AG09319 (cell line): ENCODE results near the gene COA6.

Source experiments
- DNase-seq: peaks from one replicate; pipeline ENCODE4 v3.0.0-alpha.2; 2010; ENCODE audit warnings: low read depth; ENCODE audit errors: extremely low read depth
- CTCF ChIP-seq: IDR thresholded peaks from 2 replicates; pipeline ENCODE4 v1.5.1; 2011; ENCODE audit warnings: low read depth, mild to moderate bottlenecking, inconsistent platforms, low read length, moderate library complexity

The COA6 gene

GRCh38 chr1:234409328-234409727 is 36.1 kb downstream of the COA6 start:
- DNase-seq = no peak
- TF ChIP-seq CTCF = no peak

DNA sequence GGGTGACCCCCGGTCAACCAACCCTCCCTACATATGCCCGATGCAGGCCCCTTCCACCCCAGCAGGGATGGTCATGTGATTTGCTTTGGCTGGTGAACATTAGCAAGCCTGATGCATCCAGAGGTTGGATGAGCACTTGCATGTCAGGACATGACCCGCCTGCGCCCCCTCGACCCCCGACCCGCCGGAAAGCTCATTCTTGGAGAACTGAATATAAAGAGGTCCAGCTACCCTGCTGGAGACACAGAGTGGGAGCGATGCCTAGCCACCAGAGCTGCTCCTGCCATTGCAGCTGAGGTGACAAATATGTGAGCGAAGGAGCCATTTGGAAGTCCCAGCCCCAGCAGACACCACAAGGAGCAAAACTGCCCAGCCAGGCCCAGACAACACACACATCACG is 39.6 kb downstream of the COA6 start:
- TF ChIP-seq CTCF = no peak
- DNase-seq = no peak

- no peak for DNase-seq
Observed at GRCh38 chr1:234413485-234413884, 40.2 kb downstream of the COA6 start.

GRCh38 chr1:234413990-234414389 is 40.7 kb downstream of the COA6 start:
- DNase-seq = no peak
- TF ChIP-seq CTCF = no peak

More at GRCh38 chr1:234413485-234413884, 40.2 kb downstream of the COA6 start:
- no peak for TF ChIP-seq CTCF

DNA sequence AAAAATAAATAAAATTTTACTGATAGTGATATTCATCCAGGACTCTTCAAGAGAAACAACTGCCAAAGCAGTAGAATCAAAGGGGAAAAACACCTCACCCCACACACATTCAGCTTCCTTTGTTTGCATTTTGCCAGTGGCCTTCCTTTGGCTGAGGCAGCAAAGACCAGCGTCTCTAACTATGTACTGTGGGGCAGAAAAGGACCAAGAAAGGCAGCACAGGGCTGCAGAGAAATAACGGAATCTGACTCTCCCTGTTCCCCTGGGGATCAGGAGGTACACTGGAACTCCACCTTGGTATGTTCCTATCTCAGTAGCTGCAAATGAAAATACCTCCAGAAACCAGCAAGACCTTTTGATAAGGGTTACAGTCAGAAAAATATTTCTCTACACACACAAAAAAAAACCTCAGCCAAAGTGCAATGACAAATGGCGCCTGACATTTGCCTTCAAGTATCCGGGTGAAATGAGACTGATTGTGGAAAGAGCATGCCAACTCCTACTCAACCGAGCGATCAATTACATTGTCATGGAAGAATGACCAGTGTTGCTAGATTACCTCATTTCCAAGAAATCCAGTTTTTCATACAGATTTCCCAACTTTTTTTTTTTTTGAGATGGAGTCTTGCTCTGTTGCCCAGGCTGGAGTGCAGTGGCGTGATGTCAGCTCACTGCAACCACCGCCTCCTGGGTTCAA is 54.8 kb downstream of the COA6 start:
- DNase-seq = no peak

DNA sequence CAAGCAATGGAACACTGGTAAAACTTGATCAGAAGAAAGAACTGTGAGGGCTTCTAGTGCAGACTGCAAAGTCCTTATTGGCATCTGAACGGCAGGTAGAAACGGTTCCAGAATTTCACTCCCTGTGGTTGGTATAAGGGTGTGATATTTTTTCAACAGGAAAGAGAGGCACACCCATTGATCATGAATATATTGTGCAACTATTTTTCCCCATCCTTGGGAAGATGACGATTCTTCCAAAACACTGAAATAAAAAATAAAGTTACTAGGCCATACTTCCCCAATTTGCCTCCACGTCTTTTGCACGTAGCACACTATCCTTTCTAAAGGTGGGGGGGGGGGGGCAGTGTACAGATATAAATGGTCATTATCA is 56.2 kb downstream of the COA6 start:
- DNase-seq = no peak
- no peak for TF ChIP-seq CTCF

More for the DNA sequence above, 54.8 kb downstream of the COA6 start:
- TF ChIP-seq CTCF = no peak

GRCh38 chr1:234430691-234431090 is 57.4 kb downstream of the COA6 start:
- no peak for TF ChIP-seq CTCF
- DNase-seq = no peak
